ENCODE measurements around the gene ANKRD13C.
"Not testable (repeated sequence)": the region's sequence is repeated elsewhere in the genome, so short reads cannot be mapped to it uniquely, and the experiment has no call there.

ANKRD13C gene

DNA sequence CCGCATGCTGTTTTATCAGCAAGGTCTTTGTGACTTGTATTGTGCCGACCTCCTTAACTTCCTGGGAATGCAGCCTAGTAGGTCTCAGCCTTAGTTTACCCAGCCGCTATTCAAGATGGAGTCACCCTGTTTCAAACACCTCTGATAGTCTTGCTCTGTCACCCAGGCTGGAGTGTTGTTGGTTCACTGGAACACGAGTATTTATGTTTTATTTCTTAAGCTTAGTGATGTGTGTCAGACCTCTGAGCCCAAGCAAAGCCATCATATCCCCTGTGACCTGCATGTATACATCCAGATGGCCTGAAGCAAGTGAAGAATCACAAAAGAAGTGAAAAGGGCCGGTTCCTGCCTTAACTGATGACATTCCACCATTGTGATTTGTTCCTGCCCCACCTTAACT lies 12.9 kb upstream of the ANKRD13C start:
- not testable (repeated sequence) for H3K79me1 ChIP-seq (ENCODE audit: low read length); H2AK5ac ChIP-seq (ENCODE audit: low read length); H3K36me3 ChIP-seq (ENCODE audit: control insufficient read depth in 1 of 2, insufficient read depth in 2 of 2, low read length in 2 of 2); H3K18ac ChIP-seq (ENCODE audit: low read length); H3K79me2 ChIP-seq (ENCODE audit: control insufficient read depth, insufficient read depth, low read length, poor library complexity); H4K8ac ChIP-seq (ENCODE audit: low read depth, low read length); H3K27ac ChIP-seq (ENCODE audit: low read depth, low read length); H2BK5ac ChIP-seq (ENCODE audit: low read depth, low read length, poor library complexity); H2AFZ ChIP-seq (ENCODE audit: insufficient read depth, low read length, poor library complexity); H2BK12ac ChIP-seq (ENCODE audit: low read length); H3K9me3 ChIP-seq (ENCODE audit: insufficient read depth, low read depth, low read length); H3K4me1 ChIP-seq (ENCODE audit: control insufficient read depth in 1 of 2, insufficient read depth in 2 of 2, low read length in 2 of 2); H3K23ac ChIP-seq (ENCODE audit: low read length); H2BK120ac ChIP-seq (ENCODE audit: insufficient read depth, low read length, poor library complexity); H3K14ac ChIP-seq (ENCODE audit: low read length); H3K4ac ChIP-seq (ENCODE audit: low read depth, low read length); H4K91ac ChIP-seq (ENCODE audit: low read depth, low read length); H3K4me2 ChIP-seq (ENCODE audit: low read length); H3K9ac ChIP-seq (ENCODE audit: low read length); H3K27me3 ChIP-seq (ENCODE audit: insufficient read depth, low read length); H4K12ac ChIP-seq (ENCODE audit: low read depth, low read length); H3K4me3 ChIP-seq (ENCODE audit: low read depth, low read length)
- WGBS (ENCODE audit: extremely low coverage, insufficient coverage, insufficient read length): no CpG with 5 or more reads among the region's 5 CpGs
- peak in 1 of 2 donors; percentile 23 for DNase-seq

DNA sequence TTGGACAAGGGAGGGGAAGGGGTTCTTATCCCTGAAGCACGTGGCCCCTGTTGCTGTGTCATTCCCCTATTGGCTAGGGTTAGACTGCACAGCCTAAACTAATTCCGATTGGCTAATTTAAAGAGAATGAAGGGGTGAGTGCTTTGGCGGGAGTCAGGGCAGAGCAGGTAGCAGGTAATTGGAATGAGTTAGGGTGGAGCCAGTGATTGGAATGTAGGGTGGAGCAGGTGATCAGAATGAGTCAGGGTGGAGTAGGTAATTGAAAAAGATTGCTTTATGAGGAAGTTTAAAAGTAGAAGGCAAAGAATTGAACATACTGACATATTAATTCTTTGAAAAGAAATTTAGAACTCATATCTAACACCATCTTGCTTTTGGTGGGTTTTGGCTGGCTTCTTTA lies 12.5 kb upstream of the ANKRD13C start:
- H3K4me1 ChIP-seq (ENCODE audit: control insufficient read depth in 1 of 2, insufficient read depth in 2 of 2, low read length in 2 of 2); H3K79me1 ChIP-seq (ENCODE audit: low read length); H3K23ac ChIP-seq (ENCODE audit: low read length); H4K12ac ChIP-seq (ENCODE audit: low read depth, low read length); H4K91ac ChIP-seq (ENCODE audit: low read depth, low read length); H3K14ac ChIP-seq (ENCODE audit: low read length); H3K4ac ChIP-seq (ENCODE audit: low read depth, low read length); H3K4me3 ChIP-seq (ENCODE audit: low read depth, low read length); H3K36me3 ChIP-seq (ENCODE audit: control insufficient read depth in 1 of 2, insufficient read depth in 2 of 2, low read length in 2 of 2); H3K27me3 ChIP-seq (ENCODE audit: insufficient read depth, low read length); H3K9ac ChIP-seq (ENCODE audit: low read length); H3K79me2 ChIP-seq (ENCODE audit: control insufficient read depth, insufficient read depth, low read length, poor library complexity); H2BK5ac ChIP-seq (ENCODE audit: low read depth, low read length, poor library complexity); DNase-seq; H2BK12ac ChIP-seq (ENCODE audit: low read length); H3K9me3 ChIP-seq (ENCODE audit: insufficient read depth, low read depth, low read length); H3K4me2 ChIP-seq (ENCODE audit: low read length); H3K27ac ChIP-seq (ENCODE audit: low read depth, low read length); H3K18ac ChIP-seq (ENCODE audit: low read length); H4K8ac ChIP-seq (ENCODE audit: low read depth, low read length); H2BK120ac ChIP-seq (ENCODE audit: insufficient read depth, low read length, poor library complexity); H2AFZ ChIP-seq (ENCODE audit: insufficient read depth, low read length, poor library complexity); H2AK5ac ChIP-seq (ENCODE audit: low read length): not testable (repeated sequence)
- WGBS (ENCODE audit: extremely low coverage, insufficient coverage, insufficient read length): no CpG with 5 or more reads among the region's 3 CpGs

DNA sequence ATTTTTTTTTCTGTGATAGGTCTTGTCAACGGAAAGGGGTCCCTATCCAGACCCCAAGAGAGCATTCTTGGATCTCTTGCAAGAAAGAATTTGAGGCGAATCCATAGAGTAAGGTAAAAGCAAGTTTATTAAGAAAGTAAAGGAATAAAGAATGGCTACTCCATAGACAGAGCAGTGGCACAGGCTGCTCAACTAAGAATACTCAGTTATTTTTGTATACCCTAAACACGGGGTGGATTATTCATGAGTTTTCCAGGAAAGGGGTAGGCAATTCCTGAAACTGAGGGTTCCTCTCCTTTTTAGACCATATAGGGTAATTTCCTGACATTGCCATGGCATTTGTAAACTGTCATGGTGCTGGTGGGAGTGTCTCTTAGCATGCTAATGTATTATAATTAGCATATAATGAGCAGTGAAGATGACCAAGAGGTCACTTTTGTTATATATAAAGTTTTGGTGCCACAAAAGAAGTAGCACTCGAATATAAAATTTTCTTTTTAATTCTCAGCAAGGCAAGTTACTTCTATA lies 12.0 kb upstream of the ANKRD13C start:
- not testable (repeated sequence) for H3K36me3 ChIP-seq (ENCODE audit: control insufficient read depth in 1 of 2, insufficient read depth in 2 of 2, low read length in 2 of 2); H4K8ac ChIP-seq (ENCODE audit: low read depth, low read length); DNase-seq; H3K4me1 ChIP-seq (ENCODE audit: control insufficient read depth in 1 of 2, insufficient read depth in 2 of 2, low read length in 2 of 2); H3K4me3 ChIP-seq (ENCODE audit: low read depth, low read length); H3K79me2 ChIP-seq (ENCODE audit: control insufficient read depth, insufficient read depth, low read length, poor library complexity); H2BK5ac ChIP-seq (ENCODE audit: low read depth, low read length, poor library complexity); H3K79me1 ChIP-seq (ENCODE audit: low read length); H4K12ac ChIP-seq (ENCODE audit: low read depth, low read length); H3K14ac ChIP-seq (ENCODE audit: low read length); H2BK12ac ChIP-seq (ENCODE audit: low read length); H2BK120ac ChIP-seq (ENCODE audit: insufficient read depth, low read length, poor library complexity); H3K23ac ChIP-seq (ENCODE audit: low read length); H2AFZ ChIP-seq (ENCODE audit: insufficient read depth, low read length, poor library complexity); H3K9ac ChIP-seq (ENCODE audit: low read length); H3K27me3 ChIP-seq (ENCODE audit: insufficient read depth, low read length); H3K4me2 ChIP-seq (ENCODE audit: low read length); H2AK5ac ChIP-seq (ENCODE audit: low read length); H3K4ac ChIP-seq (ENCODE audit: low read depth, low read length); H3K9me3 ChIP-seq (ENCODE audit: insufficient read depth, low read depth, low read length); H3K18ac ChIP-seq (ENCODE audit: low read length); H3K27ac ChIP-seq (ENCODE audit: low read depth, low read length); H4K91ac ChIP-seq (ENCODE audit: low read depth, low read length)
- no CpG with 5 or more reads among the region's 4 CpGs for WGBS (ENCODE audit: extremely low coverage, insufficient coverage, insufficient read length)

DNA sequence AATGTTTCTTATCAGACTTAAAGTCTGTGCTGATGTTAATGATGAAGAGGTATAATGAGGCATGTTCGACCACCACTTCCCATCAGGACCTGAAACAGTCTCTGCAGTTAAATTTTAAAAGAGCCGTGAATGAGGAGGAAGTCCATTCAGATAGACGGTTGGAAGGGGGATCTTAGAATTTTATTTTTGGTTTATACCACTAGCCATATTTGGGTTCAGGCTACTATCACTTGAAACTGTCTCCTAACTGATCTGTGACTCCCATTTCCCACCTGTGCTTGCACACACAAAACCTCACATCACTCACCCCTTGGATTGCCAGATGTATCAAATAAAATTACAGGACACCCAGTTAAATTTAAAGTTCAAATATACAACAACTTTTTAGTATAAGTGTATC lies 9.9 kb upstream of the ANKRD13C start:
- Histone ChIP-seq H3K4me3 (ENCODE audit: low read depth, low read length) (no peak overlapping the region), H3K9ac (ENCODE audit: low read length) (no peak overlapping the region), H3K4me2 (ENCODE audit: low read length) (no peak overlapping the region), H2AK5ac (ENCODE audit: low read length) (no peak overlapping the region), H4K91ac (ENCODE audit: low read depth, low read length) (no peak overlapping the region), H3K23ac (ENCODE audit: low read length) (no peak overlapping the region), H3K27ac (ENCODE audit: low read depth, low read length) (no peak overlapping the region), H3K79me2 (ENCODE audit: control insufficient read depth, insufficient read depth, low read length, poor library complexity) (no peaks in the 10 kb centered on the region), H2BK120ac (ENCODE audit: insufficient read depth, low read length, poor library complexity) (no peak overlapping the region), H3K79me1 (ENCODE audit: low read length) (no peaks in the 10 kb centered on the region), H2AFZ (ENCODE audit: insufficient read depth, low read length, poor library complexity) (no peak overlapping the region), H3K36me3 (ENCODE audit: control insufficient read depth in 1 of 2, insufficient read depth in 2 of 2, low read length in 2 of 2) (peaks cover 0 to 4% of the 10 kb centered on the region in 2 experiments), H3K9me3 (ENCODE audit: insufficient read depth, low read depth, low read length) (no peaks in the 10 kb centered on the region), H3K4me1 (ENCODE audit: control insufficient read depth in 1 of 2, insufficient read depth in 2 of 2, low read length in 2 of 2) (peaks cover 0 to 2% of the 10 kb centered on the region in 2 experiments), H4K8ac (ENCODE audit: low read depth, low read length) (no peak overlapping the region), H2BK5ac (ENCODE audit: low read depth, low read length, poor library complexity) (no peak overlapping the region), H3K4ac (ENCODE audit: low read depth, low read length) (no peak overlapping the region), H3K14ac (ENCODE audit: low read length) (no peak overlapping the region), H2BK12ac (ENCODE audit: low read length) (no peak overlapping the region), H3K18ac (ENCODE audit: low read length) (no peak overlapping the region), H3K27me3 (ENCODE audit: insufficient read depth, low read length) (no peaks in the 10 kb centered on the region), H4K12ac (ENCODE audit: low read depth, low read length) (no peak overlapping the region)
- no CpG with 5 or more reads among the region's 3 CpGs for WGBS (ENCODE audit: extremely low coverage, insufficient coverage, insufficient read length)
- no peak for DNase-seq

Measured in trophoblast cell (in vitro differentiated cells and primary cell).